Activated naive CD4-positive, alpha-beta T cell treated with anti-CD3 and anti-CD28 coated beads, Interleukin-2, amount 10 ng/mL, durations not matched to agents 7 days and 5 days (primary cell): ENCODE data around the gene TASP1.

Experiments
- CTCF ChIA-PET: fragments of 350-600 bp; sonication (Branson Sonifier 250); formaldehyde crosslinking; loops from one replicate; lab custom pipeline; 2021; ENCODE audit warnings: antibody characterized with exemption; lab: Charles Lee
- DNase-seq: peaks from one replicate; pipeline ENCODE4 v3.0.0-alpha.2; 2020
- H3K27ac Mint-ChIP-seq: one replicate; pipeline ENCODE4 v1.8.0; 2021; ENCODE audit warnings: mild to moderate bottlenecking, moderate library complexity, mixed read lengths
- H3K27me3 Mint-ChIP-seq: one replicate; pipeline ENCODE4 v1.8.0; 2021; ENCODE audit warnings: mild to moderate bottlenecking, mixed read lengths
- H3K36me3 Mint-ChIP-seq: one replicate; pipeline ENCODE4 v1.8.0; 2021; ENCODE audit warnings: mixed read lengths
- H3K4me1 Mint-ChIP-seq: one replicate; pipeline ENCODE4 v1.8.0; 2021; ENCODE audit warnings: mixed read lengths
- H3K4me3 Mint-ChIP-seq: one replicate; pipeline ENCODE4 v1.8.0; 2021; ENCODE audit warnings: mild to moderate bottlenecking, moderate library complexity, mixed read lengths
- H3K9me3 Mint-ChIP-seq: one replicate; pipeline ENCODE4 v1.8.0; 2021; ENCODE audit warnings: mixed read lengths

TASP1 gene, protein sequence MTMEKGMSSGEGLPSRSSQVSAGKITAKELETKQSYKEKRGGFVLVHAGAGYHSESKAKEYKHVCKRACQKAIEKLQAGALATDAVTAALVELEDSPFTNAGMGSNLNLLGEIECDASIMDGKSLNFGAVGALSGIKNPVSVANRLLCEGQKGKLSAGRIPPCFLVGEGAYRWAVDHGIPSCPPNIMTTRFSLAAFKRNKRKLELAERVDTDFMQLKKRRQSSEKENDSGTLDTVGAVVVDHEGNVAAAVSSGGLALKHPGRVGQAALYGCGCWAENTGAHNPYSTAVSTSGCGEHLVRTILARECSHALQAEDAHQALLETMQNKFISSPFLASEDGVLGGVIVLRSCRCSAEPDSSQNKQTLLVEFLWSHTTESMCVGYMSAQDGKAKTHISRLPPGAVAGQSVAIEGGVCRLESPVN

DNA sequence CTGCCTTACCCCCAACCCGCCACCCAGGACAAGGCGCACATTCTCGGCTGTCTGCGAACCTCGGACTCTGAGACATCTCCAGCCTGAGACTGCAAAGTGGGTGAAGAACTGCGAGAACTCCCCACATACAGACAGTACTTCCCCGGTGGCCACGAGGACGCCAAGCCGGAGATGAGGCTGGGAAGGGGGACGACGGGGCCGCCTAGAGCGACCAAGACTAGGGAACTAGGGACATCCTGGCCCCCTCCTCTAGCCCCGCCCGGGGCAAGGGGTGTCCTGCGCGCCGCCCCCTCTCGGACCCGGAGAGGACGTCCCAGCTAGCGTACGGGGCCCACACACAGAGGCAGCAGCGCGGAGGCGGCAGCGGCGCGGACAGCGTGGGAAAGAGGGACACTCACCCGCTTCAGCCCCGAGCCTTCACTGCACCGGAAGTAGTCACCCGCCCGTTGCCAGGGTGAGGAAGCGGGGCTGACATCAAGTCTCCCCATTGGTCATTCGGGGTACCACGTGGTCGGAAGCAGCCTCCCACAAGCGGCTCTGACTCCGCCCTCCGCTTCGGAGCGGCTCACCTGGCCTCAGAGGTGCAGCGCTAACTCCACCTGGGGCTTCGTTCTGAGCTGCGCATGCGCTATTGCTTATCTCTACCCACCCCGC, at the start of gene TASP1:
TASP1 (minus strand) TSS at position 437 of the 654 bp plus-strand sequence. CDS start 8,854 bp downstream, outside the sequence.
- Mint-ChIP-seq H3K36me3 (no peaks in the 10 kb centered on the region), H3K4me3 (peak within 1 kb of the TSS; percentile 83), H3K27ac (peak within 1 kb of the TSS; percentile 71), H3K9me3 (no peaks in the 10 kb centered on the region), H3K27me3 (peaks cover 7% of the 10 kb centered on the region), H3K4me1 (peaks cover 31% of the 10 kb centered on the region)
- CTCF ChIA-PET: no interaction called here
- peak; percentile 98 for DNase-seq

DNA sequence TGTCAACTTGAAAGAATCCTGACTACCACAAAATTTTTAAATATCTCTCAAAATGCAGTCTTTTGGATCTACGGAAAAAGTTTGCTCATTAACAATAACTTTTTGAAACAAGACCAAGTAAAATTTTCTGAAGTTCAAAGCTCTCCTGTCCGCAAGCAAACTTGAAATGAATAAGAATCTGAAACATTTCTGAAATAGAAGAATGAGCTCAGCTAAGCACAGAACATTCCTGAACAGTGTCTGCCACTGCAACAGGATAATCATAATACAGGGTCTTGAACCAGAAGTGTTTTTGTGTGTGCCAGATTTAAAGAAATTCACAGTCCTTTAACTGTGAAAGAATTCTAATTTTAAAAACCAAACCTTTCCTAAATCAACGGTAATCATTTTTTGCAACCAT, 49.1 kb upstream of the TASP1 start:
- H3K27ac Mint-ChIP-seq: no peak overlapping the region
- H3K27me3 Mint-ChIP-seq: peaks cover 14% of the 10 kb centered on the region
- CTCF ChIA-PET: no interaction called here
- no peaks in the 10 kb centered on the region for H3K36me3 Mint-ChIP-seq
- DNase-seq: no peak
- no peaks in the 10 kb centered on the region for H3K4me1 Mint-ChIP-seq
- H3K4me3 Mint-ChIP-seq: no peak overlapping the region
- no peaks in the 10 kb centered on the region for H3K9me3 Mint-ChIP-seq

DNA sequence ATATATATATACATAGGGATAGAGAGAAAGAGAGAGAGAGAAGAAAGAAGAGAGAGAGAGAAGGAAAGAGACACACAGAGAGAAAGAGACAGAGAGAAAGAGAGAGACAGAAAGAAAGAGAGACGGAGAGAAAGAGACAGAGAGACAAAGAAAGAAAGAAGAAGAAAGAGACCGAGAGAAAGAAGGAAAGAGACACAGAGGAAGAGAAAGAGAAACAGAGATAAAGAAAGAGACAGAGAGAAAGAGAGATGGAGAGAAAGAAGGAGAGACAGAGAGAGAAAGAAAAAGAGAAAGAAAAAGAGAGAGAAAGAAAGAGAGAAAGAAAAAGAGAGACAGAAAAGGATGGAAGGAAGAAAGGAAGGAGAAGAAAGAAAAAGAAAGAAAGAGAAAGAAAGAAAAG, 46.9 kb upstream of the TASP1 start:
- Mint-ChIP-seq H3K4me3 (no peak overlapping the region), H3K27me3 (peaks cover 11% of the 10 kb centered on the region), H3K27ac (no peak overlapping the region), H3K36me3 (no peaks in the 10 kb centered on the region), H3K9me3 (no peaks in the 10 kb centered on the region), H3K4me1 (no peaks in the 10 kb centered on the region)
- no peak for DNase-seq
- CTCF ChIA-PET: no interaction called here

DNA sequence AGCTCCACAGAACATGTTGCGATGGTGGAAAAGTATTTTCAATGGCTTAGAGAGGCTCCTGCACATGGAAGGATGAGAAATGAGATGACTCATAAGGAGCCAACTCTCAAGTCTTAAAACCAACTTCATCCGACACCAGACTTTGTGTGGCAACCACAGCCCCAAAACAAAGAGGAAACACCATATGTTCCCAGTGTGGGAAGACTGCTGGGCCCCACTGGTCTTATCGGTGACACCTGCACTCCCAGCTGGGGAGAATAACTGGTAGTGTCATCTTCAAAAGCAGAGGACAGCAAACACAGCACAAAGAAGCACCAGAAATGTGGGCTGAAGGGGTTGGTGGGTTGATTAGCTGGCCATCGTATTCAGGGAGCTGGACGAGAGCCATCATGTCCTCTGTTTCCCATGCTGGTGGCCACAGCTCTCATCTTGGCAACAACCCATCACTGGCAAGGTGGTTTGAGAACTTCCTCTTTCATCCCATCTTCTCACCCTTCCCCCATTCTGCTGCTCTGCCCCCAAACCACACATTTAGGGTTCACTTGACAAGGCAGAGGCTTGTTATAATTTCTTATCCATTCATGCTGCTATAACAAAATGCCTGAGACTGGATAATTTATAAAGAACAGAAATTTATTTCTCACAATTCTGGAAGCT, 46.0 kb upstream of the TASP1 start:
- H3K4me3 Mint-ChIP-seq: no peak overlapping the region
- H3K4me1 Mint-ChIP-seq: no peaks in the 10 kb centered on the region

DNA sequence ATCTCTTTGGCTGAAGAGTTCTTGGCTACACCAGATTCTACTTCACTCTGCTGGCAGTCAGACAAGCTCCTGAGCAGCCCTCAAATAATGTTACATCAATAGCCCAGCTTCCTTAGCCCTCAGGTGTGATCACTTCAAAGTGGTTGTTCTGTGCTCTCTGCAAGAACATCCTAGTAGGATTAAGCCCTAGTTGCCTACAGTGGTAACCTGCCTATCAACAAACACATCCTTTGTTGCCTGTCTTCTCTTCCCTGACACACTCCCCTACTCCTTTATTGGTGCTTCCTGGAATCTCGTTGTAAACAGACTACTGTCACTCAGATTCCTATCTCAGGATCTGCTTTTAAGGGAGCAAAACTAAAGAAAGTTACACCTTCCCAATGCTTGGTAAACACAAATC, 45.1 kb upstream of the TASP1 start:
- CTCF ChIA-PET: no interaction called here
- H3K27ac Mint-ChIP-seq: no peak overlapping the region
- no peak for DNase-seq
- peaks cover 11% of the 10 kb centered on the region for H3K27me3 Mint-ChIP-seq
- H3K4me1 Mint-ChIP-seq: no peaks in the 10 kb centered on the region
- no peaks in the 10 kb centered on the region for H3K9me3 Mint-ChIP-seq
- H3K36me3 Mint-ChIP-seq: no peaks in the 10 kb centered on the region
- H3K4me3 Mint-ChIP-seq: no peak overlapping the region

More for the DNA sequence above, 46.0 kb upstream of the TASP1 start:
- no peak for DNase-seq
- no peaks in the 10 kb centered on the region for H3K36me3 Mint-ChIP-seq
- H3K27me3 Mint-ChIP-seq: peaks cover 11% of the 10 kb centered on the region
- CTCF ChIA-PET: no interaction called here
- H3K27ac Mint-ChIP-seq: no peak overlapping the region
- no peaks in the 10 kb centered on the region for H3K9me3 Mint-ChIP-seq

DNA sequence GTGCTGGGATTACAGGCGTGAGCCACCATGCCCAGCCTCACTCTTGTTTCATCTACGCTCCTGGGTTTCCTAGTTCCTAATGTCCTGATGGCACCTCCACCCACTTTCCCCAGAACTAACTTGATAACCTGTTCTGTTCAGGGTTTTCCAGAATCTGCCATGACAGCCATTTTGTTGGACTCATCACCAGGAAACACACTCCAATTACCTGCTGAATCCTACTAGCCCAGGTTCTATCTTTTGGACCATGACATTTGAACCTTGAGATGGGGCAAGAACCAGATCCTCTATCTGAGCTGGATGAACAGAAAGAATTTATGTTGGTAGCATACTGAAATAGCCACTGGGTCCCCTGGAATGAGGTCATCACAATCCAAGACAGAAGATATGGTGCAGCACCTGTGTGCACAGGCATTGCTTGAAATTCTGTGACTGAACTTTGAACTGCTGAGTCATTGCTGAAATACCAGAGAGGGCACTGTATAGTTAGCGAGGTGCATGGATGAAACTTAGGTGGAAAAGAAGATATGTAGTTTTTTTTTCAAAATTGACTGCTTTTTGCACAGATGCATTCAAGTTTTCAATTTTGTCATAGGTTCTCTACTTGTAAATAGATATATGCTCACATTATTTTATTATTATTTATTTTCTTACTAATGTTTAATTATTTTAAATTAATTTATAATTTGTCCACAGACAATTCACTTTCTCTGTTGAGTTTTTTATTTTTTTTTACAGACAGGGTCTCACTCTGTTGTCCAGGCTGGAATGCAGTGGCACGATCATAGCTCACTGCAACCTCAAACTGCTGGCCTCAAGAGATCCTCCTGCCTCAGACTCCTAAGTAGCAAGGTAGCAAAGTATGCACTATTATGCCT, 42.8 kb upstream of the TASP1 start:
- Mint-ChIP-seq H3K4me1 (no peaks in the 10 kb centered on the region), H3K27ac (no peak overlapping the region), H3K9me3 (no peaks in the 10 kb centered on the region), H3K36me3 (no peaks in the 10 kb centered on the region), H3K4me3 (no peak overlapping the region), H3K27me3 (peaks cover 11% of the 10 kb centered on the region)
- no peak for DNase-seq
- CTCF ChIA-PET: no interaction called here

DNA sequence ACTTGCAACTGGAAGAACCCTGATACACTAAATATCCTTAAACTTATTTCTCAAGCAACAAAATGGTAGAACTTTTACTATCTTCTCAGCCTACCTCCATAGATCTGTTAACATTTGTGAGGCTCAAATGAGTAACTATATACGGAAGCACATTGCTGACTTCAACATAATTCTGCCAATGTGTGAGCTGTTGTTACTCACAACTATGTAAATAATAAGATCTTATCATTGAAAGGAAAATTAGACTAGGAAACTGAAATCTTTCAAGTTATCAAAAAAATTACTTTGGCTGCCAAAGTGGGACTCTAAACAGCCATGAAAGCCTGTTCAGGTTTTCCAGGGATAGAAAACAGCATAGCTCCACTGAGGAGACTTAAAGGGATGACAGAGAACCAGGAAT, 40.2 kb upstream of the TASP1 start:
- no peaks in the 10 kb centered on the region for H3K36me3 Mint-ChIP-seq
- no peak for DNase-seq
- CTCF ChIA-PET: interaction anchor here (0.6 to 0.8 kb wide), 2 partner anchors 23 to 133 kb away, joined by 3 to 4 read pairs; no protein-coding TSS in a partner anchor
- no peak overlapping the region for H3K27ac Mint-ChIP-seq
- H3K4me1 Mint-ChIP-seq: no peaks in the 10 kb centered on the region
- H3K27me3 Mint-ChIP-seq: peaks cover 3% of the 10 kb centered on the region
- no peaks in the 10 kb centered on the region for H3K9me3 Mint-ChIP-seq
- H3K4me3 Mint-ChIP-seq: no peak overlapping the region

DNA sequence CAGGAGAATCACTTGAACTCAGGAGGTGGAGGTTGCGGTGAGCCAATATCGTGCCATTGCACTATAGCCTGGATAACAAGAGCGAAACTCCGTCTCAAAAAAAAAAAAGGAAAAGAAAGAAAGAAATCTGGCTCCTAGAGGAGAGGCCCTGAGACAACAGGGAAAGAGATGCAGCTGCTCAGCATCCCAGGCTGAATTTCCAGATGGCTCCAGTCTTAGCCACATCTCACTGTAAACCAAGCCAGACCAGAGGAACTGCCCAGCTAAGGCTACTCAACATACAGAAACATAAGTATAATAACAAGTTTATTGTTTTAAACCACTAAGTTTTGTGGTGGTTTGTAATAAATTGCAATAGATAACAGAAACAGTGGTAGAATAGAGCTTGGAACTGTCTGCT, 38.5 kb upstream of the TASP1 start:
- Mint-ChIP-seq H3K27me3 (no peaks in the 10 kb centered on the region), H3K4me1 (no peaks in the 10 kb centered on the region), H3K9me3 (no peaks in the 10 kb centered on the region), H3K36me3 (no peaks in the 10 kb centered on the region), H3K27ac (no peak overlapping the region), H3K4me3 (no peak overlapping the region)
- DNase-seq: no peak
- CTCF ChIA-PET: interaction anchor here (0.6 kb wide), 1 partner anchor 716 kb away, joined by 5 read pairs; no protein-coding TSS in a partner anchor

DNA sequence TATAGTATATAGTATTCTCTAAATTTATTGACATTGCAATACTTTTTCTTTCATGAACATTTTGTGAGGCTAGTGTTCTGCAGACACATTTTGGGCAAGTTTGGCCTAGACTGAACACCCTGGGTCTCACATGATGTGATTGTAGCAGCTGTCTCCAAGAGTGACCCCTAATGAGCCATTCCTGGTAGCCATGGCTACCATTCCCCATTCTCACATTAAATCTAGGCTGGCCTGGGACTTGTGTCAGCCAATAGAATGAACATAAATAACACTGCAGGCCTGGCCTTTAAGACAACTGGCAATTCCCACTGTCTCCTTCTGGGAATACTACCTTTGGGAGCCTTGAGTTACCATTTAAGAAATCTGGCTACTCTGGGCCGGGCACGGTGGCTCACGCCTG, 38.0 kb upstream of the TASP1 start:
- Mint-ChIP-seq H3K36me3 (no peaks in the 10 kb centered on the region), H3K4me3 (no peak overlapping the region), H3K27me3 (no peaks in the 10 kb centered on the region), H3K4me1 (no peaks in the 10 kb centered on the region), H3K9me3 (no peaks in the 10 kb centered on the region), H3K27ac (no peak overlapping the region)
- DNase-seq: no peak
- CTCF ChIA-PET: no interaction called here

DNA sequence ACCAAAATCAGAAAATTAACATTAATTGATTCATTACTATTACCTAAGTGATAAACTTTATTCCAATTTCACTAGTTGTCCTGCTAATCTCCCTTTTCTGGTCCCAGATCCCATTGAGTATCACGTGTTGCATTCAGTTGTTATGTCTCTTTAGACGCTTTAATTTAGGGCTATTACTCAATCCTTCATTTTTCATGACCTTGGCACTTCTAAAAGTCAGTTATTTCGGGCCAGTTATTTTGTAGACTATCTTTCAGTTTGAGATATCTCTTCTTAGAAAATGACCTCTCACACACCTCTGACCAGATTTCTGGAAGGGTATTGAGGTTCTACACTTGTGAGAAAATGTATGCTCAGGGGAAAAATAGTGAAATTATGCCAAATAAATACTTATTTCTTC, 34.0 kb upstream of the TASP1 start:
- no peak for DNase-seq
- CTCF ChIA-PET: no interaction called here
- Mint-ChIP-seq H3K4me3 (no peak overlapping the region), H3K4me1 (no peaks in the 10 kb centered on the region), H3K36me3 (no peaks in the 10 kb centered on the region), H3K9me3 (no peaks in the 10 kb centered on the region), H3K27me3 (peaks cover 4% of the 10 kb centered on the region), H3K27ac (no peak overlapping the region)

DNA sequence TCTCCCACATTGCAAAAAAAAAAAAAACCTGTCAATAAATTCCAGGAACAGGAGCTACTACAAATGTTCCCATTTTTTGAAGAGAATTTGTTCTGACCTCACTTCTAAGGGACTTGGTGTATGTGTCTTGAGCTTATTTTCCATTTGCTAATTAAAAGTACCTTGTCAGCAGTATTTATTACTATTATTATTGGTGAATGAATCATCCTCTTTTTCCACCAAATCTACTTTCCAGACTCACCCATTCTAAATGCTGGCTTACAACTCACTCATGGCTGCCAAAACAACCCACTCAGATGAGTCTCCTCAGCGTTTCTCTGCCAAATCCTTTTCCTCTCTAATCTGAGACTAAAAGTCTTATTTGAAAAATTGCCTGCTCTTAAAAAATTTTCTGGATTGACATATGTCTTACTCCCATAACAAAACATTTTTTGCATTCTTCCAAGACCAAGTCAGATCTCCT, 33.2 kb upstream of the TASP1 start:
- Mint-ChIP-seq H3K4me3 (no peak overlapping the region), H3K9me3 (no peaks in the 10 kb centered on the region), H3K27me3 (peaks cover 4% of the 10 kb centered on the region), H3K36me3 (no peaks in the 10 kb centered on the region), H3K27ac (no peak overlapping the region), H3K4me1 (no peaks in the 10 kb centered on the region)
- CTCF ChIA-PET: no interaction called here
- no peak for DNase-seq

DNA sequence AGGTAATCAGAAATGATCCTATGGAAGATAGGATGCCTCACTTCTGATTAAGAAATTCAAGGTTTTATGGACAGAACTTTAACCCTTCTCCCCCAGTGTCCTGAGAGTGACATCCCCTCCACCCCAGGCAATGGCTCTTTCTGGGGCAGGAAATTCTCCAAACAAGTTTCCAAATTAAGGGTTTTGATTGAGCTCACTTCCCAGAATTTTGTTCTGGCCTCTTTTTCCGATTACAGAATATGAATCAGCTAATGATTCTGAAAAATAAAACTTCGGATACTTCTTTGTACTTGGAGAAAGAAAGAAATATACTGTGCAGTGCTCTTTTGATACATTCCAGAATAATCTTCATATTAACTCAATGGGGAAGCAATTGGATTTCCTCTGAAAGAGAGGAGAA, 32.8 kb upstream of the TASP1 start:
- Mint-ChIP-seq H3K4me3 (no peak overlapping the region), H3K27me3 (peaks cover 4% of the 10 kb centered on the region), H3K36me3 (no peaks in the 10 kb centered on the region), H3K9me3 (no peaks in the 10 kb centered on the region), H3K27ac (no peak overlapping the region), H3K4me1 (no peaks in the 10 kb centered on the region)
- no peak for DNase-seq
- CTCF ChIA-PET: no interaction called here

DNA sequence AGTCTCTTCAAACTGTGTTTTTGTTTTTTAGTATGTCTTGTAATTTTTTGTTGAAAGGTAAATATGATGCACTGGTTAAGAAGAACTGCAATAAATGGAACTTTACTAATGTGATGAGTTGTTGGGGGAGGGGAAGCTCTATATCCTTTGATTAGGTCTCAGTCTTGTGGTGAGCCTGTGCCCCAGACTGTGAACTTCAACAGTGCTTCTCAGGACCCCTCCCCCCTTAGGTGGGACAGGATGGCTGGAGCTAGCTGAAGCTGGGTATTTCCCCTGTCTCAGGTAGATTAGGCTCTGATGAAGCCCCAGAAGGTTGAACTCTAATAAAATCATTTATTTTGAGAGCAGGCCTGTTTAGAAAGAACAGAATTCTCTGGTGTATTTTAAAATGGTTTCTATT, 31.4 kb upstream of the TASP1 start:
- Mint-ChIP-seq H3K4me1 (no peaks in the 10 kb centered on the region), H3K27me3 (peaks cover 4% of the 10 kb centered on the region), H3K4me3 (no peak overlapping the region), H3K9me3 (no peaks in the 10 kb centered on the region), H3K36me3 (no peaks in the 10 kb centered on the region), H3K27ac (no peak overlapping the region)
- DNase-seq: no peak
- CTCF ChIA-PET: no interaction called here
